Neural progenitor cell (in vitro differentiated cells): ENCODE data around the gene FAM120A. TPM values are rescaled to one million over a fixed set of nuclear protein-coding genes. Genes with fewer than 3 reads are reported as not detected.

ENCODE experiments used
- DNase-seq: peaks from one replicate; pipeline ENCODE4 v3.0.0-alpha.2; 2016; ENCODE audit warnings: low spot score
- H2AFZ ChIP-seq: fragments of 200-600 bp; sonication (generic); replicated peaks from 2 replicates; pipeline ENCODE4 v1.6.1; 2016; ENCODE audit warnings: antibody characterized with exemption
- H3F3A ChIP-seq: fragments of 200-600 bp; sonication (generic); 2 replicates; pipeline ENCODE4 v1.6.1; 2016; ENCODE audit warnings: antibody characterized with exemption, low read depth
- H3K27ac ChIP-seq: fragments of 200-600 bp; sonication (generic); 2 replicates; pipeline ENCODE4 v1.5.1; 2016; ENCODE audit warnings: mild to moderate bottlenecking
- H3K27me3 ChIP-seq: fragments of 200-600 bp; sonication (generic); 2 replicates; pipeline ENCODE4 v1.6.1; 2016; ENCODE audit warnings: mild to moderate bottlenecking, moderate library complexity
- H3K36me3 ChIP-seq: fragments of 200-600 bp; sonication (generic); 2 replicates; pipeline ENCODE4 v1.5.1; 2016
- H3K4me1 ChIP-seq: fragments of 200-600 bp; sonication (generic); 2 replicates; pipeline ENCODE4 v1.6.1; 2016; ENCODE audit warnings: mixed run types
- H3K4me2 ChIP-seq: fragments of 200-600 bp; sonication (generic); 2 replicates; pipeline ENCODE4 v1.6.1; 2016
- H3K4me3 ChIP-seq: fragments of 200-600 bp; sonication (generic); 2 replicates; pipeline ENCODE4 v1.5.1; 2016
- H3K79me2 ChIP-seq: fragments of 200-600 bp; sonication (generic); 2 replicates; pipeline ENCODE4 v1.6.1; 2016; ENCODE audit warnings: low read depth
- H3K9ac ChIP-seq: fragments of 200-600 bp; sonication (generic); 2 replicates; pipeline ENCODE4 v1.6.1; 2016
- H3K9me3 ChIP-seq: fragments of 200-600 bp; sonication (generic); 2 replicates; pipeline ENCODE4 v1.5.1; 2016; ENCODE audit warnings: low read depth
- H4K20me1 ChIP-seq: fragments of 200-600 bp; sonication (generic); 2 replicates; pipeline ENCODE4 v1.6.1; 2016; ENCODE audit warnings: low read depth
- H3K27ac Mint-ChIP-seq: 3 replicates; pipeline ENCODE4 v1.8.0; 2021; ENCODE audit warnings: mixed read lengths
- H3K27me3 Mint-ChIP-seq: 2 replicates; pipeline ENCODE4 v1.8.0; 2022; ENCODE audit warnings: low read depth, mild to moderate bottlenecking, inconsistent platforms, moderate library complexity, mixed read lengths; ENCODE audit not compliant: insufficient read depth
- H3K36me3 Mint-ChIP-seq: 3 replicates; pipeline ENCODE4 v1.8.0; 2021; ENCODE audit warnings: mixed read lengths
- H3K4me1 Mint-ChIP-seq: 3 replicates; pipeline ENCODE4 v1.8.0; 2021; ENCODE audit warnings: mixed read lengths
- H3K4me3 Mint-ChIP-seq: 3 replicates; pipeline ENCODE4 v1.8.0; 2021; ENCODE audit warnings: mild to moderate bottlenecking, moderate library complexity, mixed read lengths
- H3K9me3 Mint-ChIP-seq: 3 replicates; pipeline ENCODE4 v1.8.0; 2020; ENCODE audit warnings: mixed read lengths
- CTCF ChIP-seq: fragments of 200-600 bp; sonication (generic); IDR thresholded peaks from 2 replicates; pipeline ENCODE4 v1.5.1; 2017; ENCODE audit warnings: antibody characterized with exemption, mild to moderate bottlenecking
- EZH2 ChIP-seq: fragments of 200-600 bp; sonication (generic); IDR thresholded peaks from 2 replicates; pipeline ENCODE4 v1.6.1; 2017; ENCODE audit warnings: antibody characterized with exemption, mild to moderate bottlenecking, moderate library complexity
- EZH2phosphoT487 ChIP-seq: fragments of 200-600 bp; sonication (generic); IDR thresholded peaks from 2 replicates; pipeline ENCODE4 v1.6.1; 2017; ENCODE audit warnings: antibody characterized with exemption
- total RNA-seq: library from RNA; depleted of rRNA; stranded (reverse); fragments of >200 nt; gene quantifications from 2 replicates; pipeline ENCODE4 v1.2.3, GENCODE V29; 2015; ENCODE audit warnings: low replicate concordance

Gene FAM120A
- total RNA-seq, 1 donor from 2014 or later = 17.2 TPM

DNA sequence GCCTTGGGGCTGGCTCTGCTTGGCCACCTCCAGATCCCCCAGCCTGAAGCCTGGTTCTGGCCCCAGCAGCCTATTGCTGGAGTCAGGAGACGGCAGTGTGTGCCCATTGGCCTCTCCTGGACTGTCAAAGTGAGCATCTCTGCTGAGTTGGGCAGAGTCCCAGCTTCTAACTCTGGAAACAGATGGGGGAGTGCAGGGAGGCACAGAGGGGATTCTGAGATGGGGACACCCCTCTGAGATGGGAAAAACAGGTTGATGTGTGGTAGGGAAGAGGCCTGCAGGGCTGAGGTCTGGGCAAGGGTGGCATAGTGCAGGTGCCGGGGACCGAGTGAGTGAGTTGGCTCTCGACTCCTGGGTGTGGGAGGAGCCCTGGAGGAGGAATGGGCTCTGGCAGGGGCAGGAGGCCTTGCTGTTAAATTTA, 152.4 kb downstream of the FAM120A start:
- Histone ChIP-seq H3K27ac (no peak overlapping the region), H3K9me3 (peaks cover 4% of the 10 kb centered on the region), H3F3A (no peaks in the 10 kb centered on the region), H4K20me1 (peaks cover 27% of the 10 kb centered on the region), H3K36me3 (no peaks in the 10 kb centered on the region), H3K27me3 (no peaks in the 10 kb centered on the region), H3K4me1 (peaks cover 7% of the 10 kb centered on the region), H3K4me3 (no peak overlapping the region), H2AFZ (no peak overlapping the region), H3K4me2 (no peak overlapping the region), H3K79me2 (peaks cover 56% of the 10 kb centered on the region), H3K9ac (no peak overlapping the region)
- Mint-ChIP-seq H3K36me3 (peaks cover 31% of the 10 kb centered on the region), H3K4me3 (no peak overlapping the region), H3K4me1 (peaks cover 24% of the 10 kb centered on the region), H3K9me3 (peaks cover 33% of the 10 kb centered on the region), H3K27ac (no peak overlapping the region), H3K27me3 (peaks cover 2% of the 10 kb centered on the region)
- no peak for TF ChIP-seq EZH2
- TF ChIP-seq EZH2phosphoT487 = no peak
- TF ChIP-seq CTCF = no peak
- DNase-seq = no peak

DNA sequence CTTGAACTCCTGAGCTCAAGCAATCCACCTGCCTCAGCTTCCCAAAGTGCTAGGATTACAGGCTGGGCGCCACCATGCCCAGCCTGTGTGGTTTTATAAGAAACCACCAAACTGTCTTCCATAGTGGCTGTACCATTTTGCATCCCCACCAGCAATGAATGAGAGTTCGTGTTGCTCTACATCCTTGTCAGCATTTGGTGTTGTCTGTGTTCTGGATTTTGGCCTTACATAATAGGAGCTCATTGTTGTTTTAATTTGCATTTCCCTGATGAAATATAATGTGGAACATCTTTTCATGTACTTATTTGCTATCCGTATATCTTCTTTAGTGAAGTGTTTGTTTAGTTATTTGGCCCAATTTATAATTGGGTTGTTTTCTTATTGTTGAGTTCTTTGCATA, 154.7 kb downstream of the FAM120A start:
- Mint-ChIP-seq H3K4me3 (no peak overlapping the region), H3K36me3 (peaks cover 37% of the 10 kb centered on the region), H3K27ac (no peak overlapping the region), H3K9me3 (peaks cover 47% of the 10 kb centered on the region), H3K4me1 (peaks cover 3% of the 10 kb centered on the region), H3K27me3 (peaks cover 2% of the 10 kb centered on the region)
- Histone ChIP-seq H3K9me3 (peaks cover 6% of the 10 kb centered on the region), H3K4me2 (no peak overlapping the region), H3K4me1 (no peaks in the 10 kb centered on the region), H3K36me3 (no peaks in the 10 kb centered on the region), H3K27me3 (no peaks in the 10 kb centered on the region), H3K4me3 (no peak overlapping the region), H3F3A (no peaks in the 10 kb centered on the region), H3K9ac (no peak overlapping the region), H4K20me1 (peaks cover 5% of the 10 kb centered on the region), H2AFZ (no peak overlapping the region), H3K79me2 (peaks cover 67% of the 10 kb centered on the region), H3K27ac (no peak overlapping the region)
- TF ChIP-seq EZH2 (no peak), EZH2phosphoT487 (no peak), CTCF (no peak)
- DNase-seq = no peak

GRCh38 chr9:93610206-93610605, 158.7 kb downstream of the FAM120A start:
- Histone ChIP-seq H3K36me3 (no peaks in the 10 kb centered on the region), H3K4me3 (no peak overlapping the region), H3K9ac (no peak overlapping the region), H3K79me2 (peaks cover 53% of the 10 kb centered on the region), H3K4me1 (no peaks in the 10 kb centered on the region), H3K27me3 (no peaks in the 10 kb centered on the region), H4K20me1 (no peaks in the 10 kb centered on the region), H3K27ac (no peak overlapping the region), H3K9me3 (peaks cover 6% of the 10 kb centered on the region), H3K4me2 (no peak overlapping the region), H3F3A (no peaks in the 10 kb centered on the region), H2AFZ (no peak overlapping the region)
- Mint-ChIP-seq H3K4me1 (no peaks in the 10 kb centered on the region), H3K36me3 (peaks cover 28% of the 10 kb centered on the region), H3K27ac (no peak overlapping the region), H3K4me3 (no peak overlapping the region), H3K27me3 (peaks cover 2% of the 10 kb centered on the region), H3K9me3 (peaks cover 42% of the 10 kb centered on the region)
- no peak for DNase-seq
- TF ChIP-seq CTCF = no peak
- TF ChIP-seq EZH2phosphoT487 = no peak
- TF ChIP-seq EZH2 = no peak
